MM.1S (cell line): ENCODE results near the gene UBE2Q2.
"Not testable (repeated sequence)": the region's sequence is repeated elsewhere in the genome, so short reads cannot be mapped to it uniquely, and the experiment has no call there.

Experiments used
- DNase-seq: peaks from one replicate; pipeline ENCODE4 v3.0.0-alpha.2; 2015
- H2AFZ ChIP-seq: fragments of 300-600 bp; sonication (generic); 2 replicates; pipeline ENCODE4 v1.6.0; 2016; ENCODE audit warnings: antibody characterized with exemption, low read length
- H3F3A ChIP-seq: fragments of 300-600 bp; sonication (generic); 2 replicates; pipeline ENCODE4 v1.6.1; 2016; ENCODE audit warnings: mild to moderate bottlenecking, antibody characterized with exemption, low read length, moderate library complexity, mixed read lengths; ENCODE audit not compliant: insufficient read depth
- H3K27ac ChIP-seq: fragments of 300-600 bp; sonication (generic); 2 replicates; pipeline ENCODE4 v1.5.1; 2016; ENCODE audit warnings: mild to moderate bottlenecking, low read length
- H3K27me3 ChIP-seq: fragments of 300-600 bp; sonication (generic); replicated peaks from 2 replicates; pipeline ENCODE4 v1.6.0; 2016; ENCODE audit warnings: low read length; ENCODE audit not compliant: insufficient read depth
- H3K36me3 ChIP-seq: fragments of 300-600 bp; sonication (generic); replicated peaks from 2 replicates; pipeline ENCODE4 v1.6.1; 2016; ENCODE audit warnings: mild to moderate bottlenecking, low read length, mixed read lengths; ENCODE audit not compliant: insufficient read depth
- H3K4me1 ChIP-seq: fragments of 300-600 bp; sonication (generic); 2 replicates; pipeline ENCODE4 v1.6.1; 2016; ENCODE audit warnings: low read length, mixed read lengths
- H3K4me2 ChIP-seq: fragments of 300-600 bp; sonication (generic); 2 replicates; pipeline ENCODE4 v1.6.0; 2016; ENCODE audit warnings: low read depth, low read length
- H3K4me3 ChIP-seq: fragments of 300-600 bp; sonication (generic); 2 replicates; pipeline ENCODE4 v1.5.1; 2016; ENCODE audit warnings: low read length, mixed read lengths
- H3K79me2 ChIP-seq: fragments of 300-600 bp; sonication (generic); 2 replicates; pipeline ENCODE4 v1.6.1; 2016; ENCODE audit warnings: mixed run types, low read length, mixed read lengths
- H3K9ac ChIP-seq: fragments of 300-600 bp; sonication (generic); 2 replicates; pipeline ENCODE4 v1.6.1; 2016; ENCODE audit warnings: low read length, mixed read lengths
- H3K9me2 ChIP-seq: fragments of 300-600 bp; sonication (generic); replicated peaks from 2 replicates; pipeline ENCODE4 v1.6.1; 2016; ENCODE audit warnings: mild to moderate bottlenecking, low read length, mixed read lengths; ENCODE audit not compliant: insufficient read depth
- H3K9me3 ChIP-seq: fragments of 300-600 bp; sonication (generic); replicated peaks from 2 replicates; pipeline ENCODE4 v1.6.1; 2016; ENCODE audit warnings: mild to moderate bottlenecking, low read length, mixed read lengths; ENCODE audit not compliant: insufficient read depth
- H4K20me1 ChIP-seq: fragments of 300-600 bp; sonication (generic); 2 replicates; pipeline ENCODE4 v1.6.1; 2016; ENCODE audit warnings: mild to moderate bottlenecking, low read length, moderate library complexity, mixed read lengths; ENCODE audit not compliant: insufficient read depth
- EZH2 ChIP-seq: fragments of 300-600 bp; sonication (generic); optimal IDR thresholded peaks from 2 replicates; pipeline ENCODE3; 2017; ENCODE audit warnings: low read depth, mild to moderate bottlenecking, antibody characterized with exemption, low read length, mixed read lengths
- EZH2phosphoT487 ChIP-seq: fragments of 300-600 bp; sonication (generic); IDR thresholded peaks from 2 replicates; pipeline ENCODE4 v1.6.1; 2018; ENCODE audit warnings: antibody characterized with exemption, low read length
- TF ChIP-seq, protein P1 (sequence below): fragments of 300-600 bp; sonication (generic); IDR thresholded peaks from 2 replicates; pipeline ENCODE4 v1.5.1; 2016; ENCODE audit warnings: antibody characterized with exemption, low read length, mixed read lengths

UBE2Q2 gene

DNA sequence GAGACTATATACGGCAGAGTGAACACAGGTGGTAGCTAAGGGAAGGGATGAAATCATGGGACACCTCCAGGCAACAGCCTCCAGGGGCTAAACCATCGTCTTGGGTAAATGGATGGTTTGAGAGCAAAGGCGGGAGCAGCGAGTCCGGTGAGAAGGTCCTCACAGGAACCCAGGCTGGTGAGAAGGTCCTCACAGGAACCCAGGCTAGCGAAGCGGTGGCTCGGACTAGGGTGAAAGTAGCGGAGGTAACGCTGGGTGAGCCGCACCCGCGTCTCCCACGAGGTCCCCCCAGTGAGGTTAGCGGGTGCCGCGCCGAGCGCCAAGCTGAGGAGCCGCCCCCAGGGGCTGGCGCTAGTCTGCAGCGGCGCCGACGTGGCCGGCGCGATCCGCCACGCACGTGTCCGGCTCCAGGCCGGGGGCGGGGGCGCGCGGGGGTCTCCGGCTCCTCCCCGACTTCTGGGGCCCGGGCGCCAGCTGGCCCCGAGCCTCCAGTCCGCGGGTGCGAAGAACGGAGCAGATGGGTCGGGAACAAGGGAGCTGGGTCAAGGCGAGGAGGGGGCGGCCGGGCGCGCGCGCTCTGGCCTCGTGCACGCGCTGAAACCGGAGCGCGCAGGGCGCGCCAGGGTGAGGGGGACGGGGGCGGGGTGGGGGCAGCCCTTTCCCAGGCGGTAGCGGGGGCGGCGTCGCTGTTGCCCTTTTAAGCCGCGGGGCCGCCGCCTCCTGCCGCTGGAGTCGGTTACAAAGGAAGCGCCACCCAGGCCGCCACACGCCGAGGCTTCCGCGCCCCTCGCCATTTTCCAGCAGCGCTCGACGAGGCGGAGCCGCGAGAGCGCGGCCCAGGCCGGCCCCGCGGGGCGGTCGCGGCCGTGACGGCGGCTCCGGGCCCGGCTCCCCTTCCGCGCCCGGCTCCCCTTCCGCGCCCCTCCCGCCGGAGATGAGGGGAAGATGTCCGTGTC lies at the start of gene UBE2Q2:
Gene UBE2Q2 (plus strand): TSS at position 726 of the 956 bp plus-strand sequence. CDS start 220 bp downstream, at position 946.
- Histone ChIP-seq H3K27ac (peak within 1 kb of the TSS; percentile 39; the same call in 1 of the 2 replicates), H4K20me1 (no peaks in the 10 kb centered on the region), H3K36me3 (no peaks in the 10 kb centered on the region), H3K9me3 (no peaks in the 10 kb centered on the region), H3K79me2 (peaks cover 34% of the 10 kb centered on the region), H3K9ac (peak within 1 kb of the TSS; percentile 75), H3F3A (peaks cover 6% of the 10 kb centered on the region; the same call in 1 of the 2 replicates), H3K4me1 (peaks cover 7% of the 10 kb centered on the region), H2AFZ (peak within 1 kb of the TSS; percentile 98), H3K27me3 (peaks cover 25% of the 10 kb centered on the region), H3K9me2 (no peaks in the 10 kb centered on the region), H3K4me3 (peak within 1 kb of the TSS; percentile 92), H3K4me2 (peak within 1 kb of the TSS; percentile 94)
- peak; percentile 67 for DNase-seq
- TF ChIP-seq EZH2phosphoT487: no peak
- TF ChIP-seq EZH2: no peak
- TF ChIP-seq, protein P1, sequence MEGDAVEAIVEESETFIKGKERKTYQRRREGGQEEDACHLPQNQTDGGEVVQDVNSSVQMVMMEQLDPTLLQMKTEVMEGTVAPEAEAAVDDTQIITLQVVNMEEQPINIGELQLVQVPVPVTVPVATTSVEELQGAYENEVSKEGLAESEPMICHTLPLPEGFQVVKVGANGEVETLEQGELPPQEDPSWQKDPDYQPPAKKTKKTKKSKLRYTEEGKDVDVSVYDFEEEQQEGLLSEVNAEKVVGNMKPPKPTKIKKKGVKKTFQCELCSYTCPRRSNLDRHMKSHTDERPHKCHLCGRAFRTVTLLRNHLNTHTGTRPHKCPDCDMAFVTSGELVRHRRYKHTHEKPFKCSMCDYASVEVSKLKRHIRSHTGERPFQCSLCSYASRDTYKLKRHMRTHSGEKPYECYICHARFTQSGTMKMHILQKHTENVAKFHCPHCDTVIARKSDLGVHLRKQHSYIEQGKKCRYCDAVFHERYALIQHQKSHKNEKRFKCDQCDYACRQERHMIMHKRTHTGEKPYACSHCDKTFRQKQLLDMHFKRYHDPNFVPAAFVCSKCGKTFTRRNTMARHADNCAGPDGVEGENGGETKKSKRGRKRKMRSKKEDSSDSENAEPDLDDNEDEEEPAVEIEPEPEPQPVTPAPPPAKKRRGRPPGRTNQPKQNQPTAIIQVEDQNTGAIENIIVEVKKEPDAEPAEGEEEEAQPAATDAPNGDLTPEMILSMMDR: no peak

- 0 out of 2 replicates have a peak, but pooled peaks cover 5% of the 10 kb centered on the region for H3K27me3 ChIP-seq
- no peaks in the 10 kb centered on the region for H3K79me2 ChIP-seq
- peak; percentile 53 for DNase-seq
- peaks cover 7% of the 10 kb centered on the region; the same call in 1 of the 2 replicates for H3K4me1 ChIP-seq
- no peaks in the 10 kb centered on the region for H3F3A ChIP-seq
- no peaks in the 10 kb centered on the region for H3K36me3 ChIP-seq
- H3K9me2 ChIP-seq: no peaks in the 10 kb centered on the region
- no peak overlapping the region for H3K9ac ChIP-seq
- no peaks in the 10 kb centered on the region for H4K20me1 ChIP-seq
- no peaks in the 10 kb centered on the region for H3K9me3 ChIP-seq
- H3K27ac ChIP-seq: no peak overlapping the region
- H2AFZ ChIP-seq: peak overlapping the region; percentile 41; the same call in 1 of the 2 replicates
- H3K4me2 ChIP-seq: no peak overlapping the region
- no peak for TF ChIP-seq EZH2
- no peak for TF ChIP-seq EZH2phosphoT487
- H3K4me3 ChIP-seq: no peak overlapping the region
These were observed 46.9 kb upstream of the UBE2Q2 start for GRCh38 chr15:75796321-75796720.

DNA sequence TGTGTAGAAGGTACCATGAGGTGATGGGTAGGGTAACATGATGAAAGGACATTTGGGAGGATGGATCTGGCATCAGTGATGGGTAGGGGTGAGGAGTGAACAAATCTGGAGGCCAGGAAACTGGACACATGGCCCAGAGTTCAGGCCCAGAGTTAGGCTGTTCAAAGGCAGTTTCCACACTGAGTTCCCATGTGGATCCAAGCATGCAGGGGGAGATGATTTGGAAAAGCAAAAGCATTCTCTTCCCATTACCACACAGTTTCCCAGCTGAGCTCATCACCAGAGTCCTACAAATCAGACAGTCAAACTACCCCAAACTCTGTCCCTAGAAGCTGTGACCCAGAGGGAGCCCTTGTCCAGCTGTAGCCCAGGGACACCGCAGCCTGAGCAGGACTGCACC lies 46.1 kb upstream of the UBE2Q2 start:
- H3K9me3 ChIP-seq, H3K9ac ChIP-seq, H3F3A ChIP-seq, H3K27ac ChIP-seq, H3K36me3 ChIP-seq, H3K27me3 ChIP-seq, DNase-seq, H2AFZ ChIP-seq, H3K9me2 ChIP-seq, H3K79me2 ChIP-seq, H3K4me3 ChIP-seq, H4K20me1 ChIP-seq, H3K4me2 ChIP-seq: not testable (repeated sequence)
- H3K4me1 ChIP-seq: peaks cover 10% of the 10 kb centered on the region; the same call in 1 of the 2 replicates

GRCh38 chr15:75799190-75799589 lies 44.1 kb upstream of the UBE2Q2 start:
- no peaks in the 10 kb centered on the region for H3K9me3 ChIP-seq
- no peak for DNase-seq
- H3K27me3 ChIP-seq: peaks cover 10% of the 10 kb centered on the region; the same call in 1 of the 2 replicates
- no peaks in the 10 kb centered on the region for H3K36me3 ChIP-seq
- no peak overlapping the region for H3K4me2 ChIP-seq
- no peaks in the 10 kb centered on the region for H4K20me1 ChIP-seq
- H3K9me2 ChIP-seq: no peaks in the 10 kb centered on the region
- TF ChIP-seq, protein P1: no peak
- TF ChIP-seq EZH2phosphoT487: no peak
- TF ChIP-seq EZH2: no peak
- H3F3A ChIP-seq: no peaks in the 10 kb centered on the region
- no peak overlapping the region for H3K27ac ChIP-seq
- H3K4me1 ChIP-seq: peaks cover 10% of the 10 kb centered on the region; the same call in 1 of the 2 replicates
- no peak overlapping the region for H3K9ac ChIP-seq
- H2AFZ ChIP-seq: no peak overlapping the region
- H3K79me2 ChIP-seq: no peaks in the 10 kb centered on the region
- no peak overlapping the region for H3K4me3 ChIP-seq

GRCh38 chr15:75800409-75800808 lies 42.8 kb upstream of the UBE2Q2 start:
- not testable (repeated sequence) for H3F3A ChIP-seq

More at GRCh38 chr15:75800409-75800808, 42.8 kb upstream of the UBE2Q2 start:
- H3K9me3 ChIP-seq, H3K27me3 ChIP-seq, H2AFZ ChIP-seq, H3K4me2 ChIP-seq, H3K4me3 ChIP-seq, H3K27ac ChIP-seq, H3K36me3 ChIP-seq, H3K79me2 ChIP-seq, H3K9ac ChIP-seq, H3K9me2 ChIP-seq, H4K20me1 ChIP-seq, DNase-seq: not testable (repeated sequence)
- peaks cover 10% of the 10 kb centered on the region; the same call in 1 of the 2 replicates for H3K4me1 ChIP-seq
